Measurements from ENCODE around the gene DOLPP1. TPM values are rescaled to one million over a fixed set of nuclear protein-coding genes. Genes with fewer than 3 reads are reported as not detected.

The DOLPP1 gene
- total and polyA plus RNA-seq, 2 of the 13 experiments (the other 11 are each of a cell fraction or from before 2014, with no cell fraction given) = 21.0 to 34.1 TPM

- TF ChIP-seq ZBTB40 (IDR thresholded peaks at IDR 0.05) (no peak), ZBTB40 (CRISPR knock-in tag; IDR thresholded peaks at IDR 0.05) (no peak), ZFP41 (CRISPR knock-in tag; IDR thresholded peaks at IDR 0.05; ENCODE audit: borderline replicate concordance) (no peak), SRSF1 (optimal IDR thresholded peaks at IDR 0.05; ENCODE audit: low read depth, low read length) (no peak), NONO (IDR thresholded peaks at IDR 0.05) (no peak), NONO (CRISPR knock-in tag; conservative IDR thresholded peaks at IDR 0.05) (no peak), PHF8 (CRISPR knock-in tag; IDR thresholded peaks at IDR 0.05) (no peak), YEATS4 (CRISPR knock-in tag; IDR thresholded peaks at IDR 0.05; ENCODE audit: borderline replicate concordance) (no peak), ZNF225 (CRISPR knock-in tag; IDR thresholded peaks at IDR 0.05) (no peak), EED (CRISPR knock-in tag; IDR thresholded peaks at IDR 0.05) (no peak), RNF219 (CRISPR knock-in tag; IDR thresholded peaks at IDR 0.05) (no peak), HNF4G (IDR thresholded peaks at IDR 0.05; ENCODE audit: borderline replicate concordance, low read depth, low read length) (no peak), HNF4G (CRISPR knock-in tag; IDR thresholded peaks at IDR 0.05; ENCODE audit: borderline replicate concordance, low read depth) (no peak), ZNF772 (CRISPR knock-in tag; IDR thresholded peaks at IDR 0.05) (no peak), ZNF564 (CRISPR knock-in tag; IDR thresholded peaks at IDR 0.05) (no peak), RAD21 (CRISPR knock-in tag; IDR thresholded peaks at IDR 0.05) (no peak)
These were observed 10.9 kb upstream of the DOLPP1 start (continued) for GRCh38 chr9:129069862-129070641.

All from HepG2 (cell line).